ENCODE measurements around the gene SENP3. TPM values are rescaled to one million over a fixed set of nuclear protein-coding genes. Genes with fewer than 3 reads are reported as not detected.

The SENP3 gene
- total and polyA plus RNA-seq, 2 donors (not counting 3 experiments of a cell fraction or from before 2014, with no cell fraction given): 63.4 to 96.5 TPM

DNA sequence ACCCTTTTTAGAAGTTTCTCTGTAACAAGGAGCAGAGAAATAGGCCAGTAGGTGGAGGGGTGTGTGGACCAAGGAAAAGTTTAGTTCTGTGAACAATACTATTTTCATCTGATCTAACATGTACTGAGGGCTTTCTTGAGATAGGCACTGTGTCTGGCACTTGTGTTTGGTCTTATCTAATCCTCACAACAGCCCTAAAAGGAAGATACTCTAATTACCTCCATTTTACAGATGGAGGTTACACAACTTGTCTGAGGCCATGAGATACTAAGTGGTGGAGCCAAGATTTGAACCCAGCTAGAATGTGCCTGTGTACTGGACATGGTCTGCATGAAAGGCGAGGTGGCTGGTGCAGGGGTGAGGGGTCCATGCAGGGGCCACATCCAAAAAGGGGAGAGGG, 8.4 kb upstream of the SENP3 start:
- H3K4me1 ChIP-seq (ENCODE audit: control insufficient read depth, extremely low read depth, insufficient read depth, low read length): peaks cover 19% of the 10 kb centered on the region
- H3K27me3 ChIP-seq (ENCODE audit: control insufficient read depth in 2 of 2, insufficient read depth in 2 of 2, low read length in 2 of 2): no peaks in the 10 kb centered on the region
- intact Hi-C loops (cut with micrococcal nuclease) (no loop called here), dilution Hi-C loops (cut with MboI; ENCODE audit: extremely low pct_ligation_motif_present, low sequenced_read_pairs) (no loop called here)
- H3K9me3 ChIP-seq (replicated peaks; ENCODE audit: control insufficient read depth, insufficient read depth, low read length): no peaks in the 10 kb centered on the region
- BruUV-seq (replicated peaks): no TSS peak
- POLR2A ChIA-PET: no interaction called here
- H3K9me1 ChIP-seq (replicated peaks; ENCODE audit: control insufficient read depth, extremely low read depth, insufficient read depth, low read length): no peaks in the 10 kb centered on the region
- no peak overlapping the region for H3K4me3 ChIP-seq (replicated peaks in 1 of 3; ENCODE audit: insufficient read depth in 1 of 3, low read depth in 1 of 3, low read length in 3 of 3)
- no peak overlapping the region for H3K4me2 ChIP-seq (ENCODE audit: insufficient read depth, low read length)
- H3K27ac ChIP-seq (ENCODE audit: insufficient read depth, low read depth, low read length): no peak overlapping the region
- H3K36me3 ChIP-seq (ENCODE audit: control insufficient read depth in 2 of 2, extremely low read depth in 1 of 2, insufficient read depth in 2 of 2, low read length in 2 of 2): no peaks in the 10 kb centered on the region
- H2AFZ ChIP-seq (ENCODE audit: low read depth, low read length): no peak overlapping the region
- no peaks in the 10 kb centered on the region for H3K79me2 ChIP-seq (ENCODE audit: control insufficient read depth, insufficient read depth, low read length)
- H4K20me1 ChIP-seq (replicated peaks; ENCODE audit: control insufficient read depth, extremely low read depth, insufficient read depth, low read length): no peaks in the 10 kb centered on the region
- DNase-seq (ENCODE audit: low read depth, low spot score) (no peak), FAIRE-seq (no peak)
- TF ChIP-seq POLR2AphosphoS5 (IDR thresholded peaks at IDR 0.05; ENCODE audit: insufficient read depth, low read depth, low read length) (no peak), EZH2 (IDR thresholded peaks at IDR 0.05; ENCODE audit: borderline replicate concordance, low read depth, low read length, severe bottlenecking) (no peak), GATA2 (IDR thresholded peaks at IDR 0.05; ENCODE audit: insufficient read depth, insufficient read length, low read depth, low read length) (no peak), FOS (IDR thresholded peaks at IDR 0.05; ENCODE audit: borderline replicate concordance, insufficient read depth, low read length) (no peak), CTCF (IDR thresholded peaks at IDR 0.05; ENCODE audit: extremely low read depth in 1 of 2, insufficient read depth in 1 of 2, low read depth in 1 of 2, low read length in 2 of 2) (no peak), JUN (IDR thresholded peaks at IDR 0.05; ENCODE audit: borderline replicate concordance, insufficient read depth, insufficient read length, low read depth) (no peak), POLR2A (IDR thresholded peaks at IDR 0.05; ENCODE audit: low read depth, low read length) (no peak), MYC (IDR thresholded peaks at IDR 0.05; ENCODE audit: low read depth, low read length) (no peak)
- TF ChIP-seq, protein P1, sequence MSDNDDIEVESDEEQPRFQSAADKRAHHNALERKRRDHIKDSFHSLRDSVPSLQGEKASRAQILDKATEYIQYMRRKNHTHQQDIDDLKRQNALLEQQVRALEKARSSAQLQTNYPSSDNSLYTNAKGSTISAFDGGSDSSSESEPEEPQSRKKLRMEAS (IDR thresholded peaks at IDR 0.05; ENCODE audit: insufficient read depth, insufficient read length): no peak
- H3K9ac ChIP-seq (replicated peaks; ENCODE audit: extremely low read depth, insufficient read depth, low read length): no peak overlapping the region
- CTCF ChIA-PET: interaction anchor here (4.7 kb wide), 1 partner anchor 39 kb away, joined by 25 read pairs; no protein-coding TSS in a partner anchor
